T-helper 2 cell treated with Interferon-gamma antibody and Interleukin-4, amounts not matched to agents 100 ng/mL and 5 ng/mL, for 36 hours (primary cell): ENCODE data around the gene CNTFR. TPM values are rescaled to one million over a fixed set of nuclear protein-coding genes. Genes with fewer than 3 reads are reported as not detected.

Experiments used
- intact Hi-C: fragments of 100-400 bp; cut with micrococcal nuclease; formaldehyde crosslinking; loops from one replicate; pipeline ENCODE4 v1.15.1; 2023
- total RNA-seq: library from RNA; stranded (reverse); gene quantifications from 2 replicates; pipeline ENCODE4 v1.2.3, GENCODE V29; 2022

Gene CNTFR
- total RNA-seq, 1 donor from 2014 or later = not detected

DNA sequence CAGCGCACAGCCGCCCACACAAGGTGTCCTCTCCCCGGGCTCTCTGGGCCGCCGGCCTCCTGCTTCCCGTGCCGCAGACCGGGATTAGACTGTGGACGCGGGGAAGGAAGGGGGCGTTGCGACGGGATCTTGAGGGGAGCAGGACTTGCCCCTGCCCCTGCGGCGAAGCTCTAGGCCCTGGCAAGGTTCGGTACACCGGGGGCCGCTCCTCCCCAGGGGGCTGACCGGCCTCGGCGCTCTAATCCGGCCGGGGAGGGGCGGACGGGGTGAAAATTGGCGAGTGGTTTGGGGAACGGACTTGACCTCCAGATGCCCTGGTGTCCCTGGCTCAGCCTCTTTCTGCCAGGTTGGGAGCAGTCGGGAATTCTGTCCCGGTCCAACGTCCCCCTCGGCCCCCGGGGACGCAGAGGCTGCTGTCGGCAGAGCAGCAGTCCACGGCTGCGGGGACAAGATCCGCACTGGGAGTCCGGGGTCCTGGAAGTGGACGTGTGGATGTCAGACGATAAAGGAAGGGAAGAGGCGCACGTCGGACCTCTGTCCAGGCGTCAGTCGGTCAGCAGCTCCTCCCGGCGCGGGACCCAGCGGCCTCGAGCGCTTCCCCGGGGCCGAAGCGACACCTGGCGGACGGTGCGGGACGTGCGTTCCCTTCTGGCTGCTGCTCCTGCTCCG is 1.9 kb upstream of the CNTFR start:
- intact Hi-C loops = loop anchor here (1.0 to 10.0 kb wide), 4 partner anchors 43 to 187 kb away; no protein-coding TSS in a partner anchor

DNA sequence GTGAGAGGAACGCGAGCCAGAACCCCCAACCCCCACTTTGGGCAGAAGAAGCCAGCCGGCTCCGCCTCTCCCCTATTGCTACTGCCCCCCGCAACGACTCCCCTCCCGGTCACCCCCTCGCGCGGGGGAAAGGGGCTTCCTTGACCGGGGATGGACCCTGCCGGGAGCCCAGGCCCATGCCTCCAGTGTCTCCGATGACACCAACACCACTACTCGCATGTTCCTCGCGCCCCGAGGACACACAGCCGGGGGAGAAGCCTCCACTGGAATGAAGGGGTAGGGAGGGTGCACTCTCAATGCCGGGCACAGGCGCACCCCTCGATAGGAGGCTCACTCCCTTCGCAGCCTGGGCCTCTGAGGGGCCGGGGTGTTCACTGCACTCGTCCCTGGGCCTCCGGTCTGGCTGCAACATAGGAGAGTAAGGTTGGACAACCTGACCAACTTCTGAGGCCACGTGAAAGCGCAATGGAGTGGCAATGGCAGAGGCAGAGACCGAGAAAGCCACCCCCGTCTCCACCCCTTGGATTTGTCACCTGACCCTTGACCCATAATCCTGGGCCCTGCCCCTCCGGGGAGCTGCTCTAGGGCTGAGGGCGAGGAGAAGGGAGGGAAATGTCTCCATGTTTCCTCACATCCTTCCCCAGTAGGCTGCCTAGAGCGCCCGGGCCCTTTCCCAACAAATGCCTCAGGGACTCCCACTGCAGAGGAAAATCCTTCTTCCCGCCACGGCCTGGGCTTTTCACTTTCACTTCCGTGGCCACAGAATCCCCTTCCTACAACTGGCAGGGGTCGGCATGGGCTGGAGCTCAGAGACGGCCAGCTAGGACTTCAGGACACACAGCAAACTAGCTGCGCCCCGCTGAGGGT is 1.1 kb upstream of the CNTFR start:
- intact Hi-C loops = loop anchor here (1.0 to 10.0 kb wide), 4 partner anchors 42 to 186 kb away; no protein-coding TSS in a partner anchor

DNA sequence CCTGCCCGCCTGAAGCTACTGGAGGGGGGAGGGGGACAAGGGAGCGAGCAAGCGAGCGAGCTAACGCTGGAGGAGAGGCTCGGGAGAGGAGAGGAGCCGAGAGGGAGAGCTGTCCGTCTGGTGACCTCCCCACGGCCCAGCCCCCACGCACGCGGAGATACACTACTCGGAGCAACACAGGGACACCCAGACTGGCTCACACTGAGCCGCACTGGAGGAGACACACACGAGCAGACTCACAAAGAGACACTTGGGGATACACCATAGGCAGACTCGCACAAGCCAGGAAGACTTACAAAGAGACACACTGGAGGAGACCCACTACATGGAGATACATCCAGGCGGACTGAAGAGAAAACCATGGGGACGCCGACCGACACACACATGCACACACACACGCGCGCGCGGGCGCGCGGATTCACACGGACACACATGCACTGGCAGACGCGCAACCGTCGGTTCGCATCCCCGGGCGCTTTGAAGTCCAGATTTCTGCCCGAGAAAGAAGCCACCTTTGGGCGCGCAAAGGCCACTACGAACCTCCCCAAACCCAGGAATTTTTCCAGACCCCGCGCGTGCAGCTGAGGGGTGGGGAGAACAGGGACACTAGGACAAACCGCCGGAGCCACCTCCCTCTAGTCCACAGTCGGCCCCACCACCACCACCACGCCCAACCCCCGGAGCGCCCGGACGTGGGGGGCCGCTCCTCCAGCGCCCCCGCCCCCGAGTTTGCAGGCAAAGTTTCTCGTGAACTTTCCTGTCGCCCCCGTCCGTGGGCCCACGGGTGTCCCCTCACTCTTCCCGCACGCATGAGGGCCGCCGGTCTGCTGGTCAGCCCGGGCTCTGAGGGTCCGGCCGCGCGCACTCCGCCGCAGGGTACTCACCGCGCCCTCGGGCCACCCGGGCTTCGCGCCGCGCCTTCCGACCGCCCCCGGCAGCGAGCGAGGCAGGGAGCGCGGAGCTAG is 571 bp downstream of the CNTFR start:
- intact Hi-C loops = no loop called here

DNA sequence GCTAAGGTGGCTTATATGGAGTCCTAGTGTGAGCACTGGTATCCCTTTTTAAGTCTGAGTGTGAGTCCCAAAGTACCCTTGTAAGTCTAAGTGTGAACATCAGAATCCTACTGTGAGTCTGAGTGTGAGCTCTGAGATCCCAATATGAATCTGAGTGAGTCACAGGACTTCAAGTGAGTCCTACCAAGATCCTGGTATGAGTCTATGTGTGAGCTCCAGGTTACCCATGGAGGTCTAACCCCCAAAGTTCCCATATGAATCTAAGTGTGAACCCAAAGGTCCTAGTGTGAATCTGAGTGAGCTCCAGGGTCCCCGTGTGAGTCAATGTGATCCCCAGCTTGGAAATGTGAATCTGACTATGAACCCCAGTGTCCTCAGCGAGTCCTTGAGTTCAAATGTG is 2.3 kb downstream of the CNTFR start:
- intact Hi-C loops = no loop called here

DNA sequence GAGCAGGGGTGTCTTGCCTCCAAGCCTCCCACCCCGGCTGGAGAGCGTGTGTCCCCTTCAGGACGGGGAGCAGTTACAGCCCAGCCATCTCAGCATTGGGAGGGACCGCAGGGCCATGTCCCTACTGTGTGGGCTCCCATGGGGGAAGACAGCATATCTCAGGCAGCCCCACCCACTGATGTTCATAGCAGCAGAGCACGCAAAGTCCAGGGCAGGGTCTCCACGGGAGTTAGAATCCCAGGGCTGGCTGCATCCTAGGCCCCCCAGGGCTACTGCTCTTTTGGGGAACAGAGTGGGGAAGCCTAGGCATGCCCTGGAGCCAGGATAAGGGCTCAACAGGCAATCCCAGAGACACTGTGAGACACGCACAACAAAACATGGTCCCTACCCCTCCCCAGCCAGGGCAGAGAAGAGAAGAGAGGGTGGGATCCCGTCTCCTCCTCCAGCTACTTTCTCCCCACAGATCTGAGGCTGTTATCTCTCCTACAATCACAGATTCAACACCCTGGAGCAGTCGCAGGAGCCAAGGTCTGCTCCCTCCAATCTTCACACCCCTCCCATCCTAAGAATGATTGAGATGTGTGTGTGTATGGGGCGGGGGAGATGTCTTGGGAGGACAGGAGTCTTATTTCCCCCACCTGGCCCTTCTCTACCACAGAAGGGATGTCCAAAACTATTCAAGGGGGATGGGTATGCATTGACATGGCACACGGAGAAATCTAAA is 3.4 kb downstream of the CNTFR start:
- intact Hi-C loops = no loop called here

DNA sequence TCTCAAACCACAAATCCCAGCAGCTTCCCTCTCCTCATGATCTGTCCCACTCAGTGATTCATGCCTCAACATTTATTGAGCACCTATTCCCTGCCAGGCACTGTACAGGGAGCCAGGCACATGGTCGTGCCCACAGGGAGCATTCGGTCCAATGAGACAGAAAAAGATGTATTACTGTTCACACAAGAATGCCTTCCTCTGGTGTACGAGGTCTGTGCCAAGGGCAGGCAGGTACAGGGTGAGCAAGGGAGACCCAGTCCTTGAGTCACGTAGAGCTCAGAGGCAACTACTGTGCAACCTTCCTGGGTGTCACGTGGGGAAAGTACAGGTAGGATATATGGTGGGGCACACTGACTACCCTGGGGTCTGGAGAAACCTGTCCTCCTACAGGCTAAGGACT is 4.6 kb downstream of the CNTFR start:
- intact Hi-C loops = no loop called here

DNA sequence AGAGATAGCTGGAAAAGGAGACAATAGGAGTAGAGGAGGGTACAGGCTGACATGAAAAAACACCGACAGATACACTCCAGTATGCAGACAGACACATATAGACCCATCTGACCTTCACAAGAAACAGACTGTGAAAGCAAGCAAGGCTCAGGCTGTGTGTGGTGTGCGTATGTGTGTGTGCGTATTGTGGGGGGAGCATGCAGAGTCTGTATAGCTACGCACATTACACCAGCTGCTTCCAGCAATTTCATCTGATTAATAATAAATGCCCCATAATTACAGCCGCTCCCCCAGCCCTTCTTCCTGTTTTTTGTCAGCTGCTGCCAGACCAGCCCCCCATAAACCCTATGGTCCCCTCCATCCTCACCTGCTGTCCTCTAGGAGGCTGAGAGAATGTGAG is 6.7 kb downstream of the CNTFR start:
- intact Hi-C loops = no loop called here

DNA sequence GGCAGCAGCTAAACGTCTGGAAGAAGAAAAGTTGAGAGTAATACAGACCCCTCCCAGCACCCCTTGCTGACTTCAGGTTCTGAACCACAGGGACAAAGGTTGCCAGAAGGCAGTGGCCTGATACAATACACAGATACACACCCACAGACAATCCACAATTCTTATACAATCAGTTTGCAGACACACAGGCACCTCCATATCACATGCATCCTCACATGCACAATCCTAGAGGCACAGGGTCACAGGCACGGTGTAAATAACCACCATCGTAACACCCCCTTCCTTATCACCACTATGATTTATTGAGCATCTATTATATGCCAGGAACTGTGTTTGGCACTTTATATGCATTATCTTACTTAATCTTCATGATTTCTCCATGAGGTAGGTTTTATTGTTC is 8.2 kb downstream of the CNTFR start:
- intact Hi-C loops = no loop called here

DNA sequence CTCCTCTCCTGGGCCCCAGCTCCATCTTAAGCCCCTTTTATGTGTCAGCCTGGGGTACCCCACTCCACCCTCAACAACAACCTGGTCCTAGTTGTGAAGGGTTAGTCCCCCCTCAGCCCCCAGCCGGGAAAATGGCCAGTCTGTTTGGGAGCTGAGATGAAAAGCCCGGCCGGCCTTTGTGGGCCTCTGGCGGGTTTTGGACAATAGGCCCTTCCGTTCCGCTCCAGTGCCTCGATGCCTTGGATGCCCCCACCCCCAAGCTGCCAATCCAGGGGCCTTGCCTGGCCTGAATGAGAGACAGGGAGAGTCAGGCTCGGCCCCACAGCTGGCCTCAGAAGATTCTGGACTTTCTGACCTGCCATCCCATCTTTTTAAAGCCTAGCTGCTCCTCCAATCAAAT is 9.2 kb downstream of the CNTFR start:
- intact Hi-C loops = no loop called here

DNA sequence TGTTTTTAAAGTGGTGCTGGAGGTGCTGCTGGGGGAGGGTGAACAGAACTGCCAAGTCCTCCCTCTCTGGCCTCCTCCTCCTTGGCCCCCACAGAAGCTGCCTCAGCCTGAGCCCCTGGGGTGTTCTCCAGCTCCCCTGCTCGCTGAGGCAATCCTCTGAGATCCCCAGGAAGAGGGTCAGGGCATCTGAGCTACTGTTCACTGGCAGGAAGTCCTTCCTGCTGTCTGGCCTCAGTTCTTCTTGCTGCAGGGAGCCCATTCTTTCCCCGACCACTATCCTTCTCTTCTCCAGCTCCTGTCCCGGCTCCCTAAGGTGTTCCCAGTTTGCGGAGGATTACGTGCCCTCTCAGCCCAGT is 9.7 kb downstream of the CNTFR start:
- intact Hi-C loops = no loop called here

DNA sequence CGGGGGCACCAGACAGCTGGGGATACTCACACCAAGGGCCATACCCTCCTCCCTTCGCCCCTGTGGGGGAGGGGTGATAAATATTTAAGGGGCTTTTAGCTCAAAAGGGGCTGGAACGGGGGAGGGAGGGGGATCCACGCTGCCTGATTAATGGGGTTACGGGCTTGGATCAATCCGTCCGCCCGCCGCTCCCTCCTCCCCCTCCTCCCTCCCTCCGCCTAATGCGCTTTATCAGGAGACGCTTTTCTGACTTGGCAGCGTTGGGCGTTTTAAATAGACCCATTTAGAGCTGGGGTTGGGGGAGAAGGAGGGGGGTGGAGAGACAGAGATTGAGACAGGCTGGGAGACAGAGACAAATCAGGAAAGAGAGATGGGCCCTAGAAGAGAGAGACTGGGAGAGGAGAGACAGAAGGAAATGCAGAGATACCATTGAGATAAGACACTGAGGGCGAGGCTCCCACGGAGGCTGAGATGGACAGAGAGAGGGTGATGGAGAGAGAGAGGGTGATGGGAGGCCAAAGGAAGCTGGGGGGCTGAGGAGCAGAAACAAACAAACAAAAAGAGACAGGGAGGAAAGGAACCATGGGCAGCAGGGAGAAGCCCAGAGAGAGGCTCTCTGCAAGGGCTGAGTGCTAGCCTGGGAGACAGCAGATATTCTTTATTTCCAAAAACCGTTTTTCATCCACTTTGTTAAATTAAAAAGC is 10.3 kb downstream of the CNTFR start:
- intact Hi-C loops = no loop called here

DNA sequence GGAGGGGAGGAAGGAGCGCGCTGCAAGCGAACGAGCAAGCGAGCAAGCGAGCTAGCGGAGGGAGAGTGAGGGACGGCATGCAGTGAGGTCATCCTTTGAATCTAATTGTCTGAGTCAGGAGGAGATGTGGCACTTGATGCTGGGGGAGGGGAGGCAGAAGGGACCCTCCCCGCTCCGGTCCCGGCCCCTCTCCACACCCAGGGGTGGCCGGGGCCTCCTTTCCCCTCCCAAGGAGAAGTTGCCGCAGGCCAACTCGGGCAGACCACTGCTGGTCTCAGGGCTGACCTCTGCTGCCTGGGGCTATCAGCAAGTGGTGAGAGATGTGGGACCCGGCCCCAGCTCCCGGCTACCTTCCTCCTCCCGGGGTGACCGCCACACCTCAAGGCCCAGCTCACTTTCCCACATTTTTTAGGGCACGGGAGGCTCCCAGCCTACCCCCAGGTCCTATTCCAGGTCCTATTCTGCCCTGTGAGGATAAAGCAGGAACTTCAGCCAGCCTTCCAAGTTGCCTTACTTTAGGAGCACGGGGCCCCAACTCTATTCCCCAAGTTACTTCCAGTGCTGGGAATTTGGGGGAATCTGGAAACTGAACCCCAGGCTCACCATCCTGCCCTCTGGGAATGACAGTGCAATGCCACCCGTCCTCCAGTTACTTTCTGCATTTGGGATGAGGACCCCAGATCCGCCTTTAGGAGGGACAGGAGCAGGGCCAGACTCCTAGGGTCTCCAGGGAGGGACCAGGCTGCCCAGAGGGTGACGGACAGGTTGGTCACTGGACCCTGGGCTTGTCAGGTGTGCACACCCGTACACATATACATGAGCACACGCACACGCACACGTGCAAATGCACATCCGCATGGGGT is 11.1 kb downstream of the CNTFR start:
- intact Hi-C loops = no loop called here

DNA sequence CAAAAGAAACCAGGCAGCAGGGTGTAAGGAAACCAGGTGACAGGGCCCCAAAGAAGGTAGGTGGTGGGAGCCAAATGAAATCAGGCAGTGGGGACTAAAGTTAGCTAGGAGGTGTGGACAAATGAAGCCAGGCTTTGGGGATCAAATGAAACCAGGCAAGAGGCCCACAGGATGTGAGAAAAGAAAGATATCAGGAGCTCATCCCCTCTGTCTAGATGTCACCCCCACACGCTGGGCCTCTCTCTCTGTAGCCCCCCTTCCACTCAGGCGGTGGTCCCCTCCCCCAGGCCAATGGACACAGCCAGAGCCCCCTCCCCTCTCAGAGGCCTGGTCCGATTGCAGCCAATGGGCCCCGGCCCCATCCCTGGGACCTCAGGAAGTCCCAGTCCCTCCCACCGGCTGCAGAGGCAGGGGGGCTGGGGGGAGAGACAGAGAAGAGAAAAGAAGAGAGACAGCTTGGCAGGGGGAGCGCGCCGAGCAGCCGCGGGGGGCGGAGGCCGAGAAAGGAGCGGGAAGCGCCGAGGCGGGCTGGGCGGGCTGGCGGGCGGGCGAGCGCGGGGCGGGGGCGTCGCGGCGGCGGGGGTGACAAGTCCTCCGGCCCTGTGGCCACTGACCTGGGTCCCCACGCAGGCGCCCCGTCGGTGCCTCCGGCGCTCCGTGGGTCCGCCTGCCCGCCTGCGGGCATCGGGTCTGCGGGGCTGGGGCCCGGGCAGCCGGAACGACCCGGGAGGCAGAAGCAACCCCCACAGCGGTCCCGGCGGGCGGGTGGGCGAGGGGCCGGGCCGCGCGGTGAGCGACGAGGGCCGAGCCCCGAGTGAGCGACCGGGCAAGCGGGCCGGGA is 11.9 kb downstream of the CNTFR start:
- intact Hi-C loops = no loop called here

DNA sequence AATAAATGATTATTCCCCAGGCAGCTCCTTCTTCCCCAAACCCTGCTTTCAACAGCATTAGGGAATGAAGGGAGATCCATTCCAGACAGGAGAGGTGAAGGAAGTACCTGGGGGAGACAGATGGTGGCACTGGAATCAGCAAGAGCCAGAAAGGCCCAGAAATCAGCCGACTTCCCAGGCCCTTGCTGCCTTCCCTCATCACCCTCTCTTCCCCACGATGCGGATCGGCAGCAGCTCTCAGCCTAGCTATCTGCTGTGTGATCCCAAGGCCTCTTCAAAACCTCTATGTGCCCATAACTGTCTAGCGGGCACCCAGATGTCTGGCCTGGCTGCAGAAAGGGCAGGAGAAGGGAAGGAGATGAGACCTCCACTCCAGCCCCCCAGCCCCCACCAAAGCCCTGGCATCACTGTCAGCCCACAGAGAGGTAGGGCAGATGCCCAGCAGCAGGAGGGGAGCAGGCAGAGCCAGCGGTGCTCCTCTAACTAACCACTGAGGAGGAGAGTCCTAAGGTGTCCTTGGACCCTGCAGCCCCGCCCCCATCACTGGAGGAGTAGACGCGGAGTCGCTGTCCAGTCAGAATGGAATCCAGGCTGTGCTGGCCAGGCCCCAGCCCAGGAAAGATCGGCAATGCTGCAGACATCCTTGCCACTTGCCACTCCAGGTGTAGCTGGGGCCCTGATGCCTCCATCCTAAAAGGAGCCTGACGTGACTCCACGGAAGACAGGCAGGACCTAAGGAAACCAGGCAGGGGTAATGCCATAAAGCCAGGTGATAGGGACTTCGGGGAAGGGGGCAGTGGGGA is 12.7 kb downstream of the CNTFR start:
- intact Hi-C loops = no loop called here

DNA sequence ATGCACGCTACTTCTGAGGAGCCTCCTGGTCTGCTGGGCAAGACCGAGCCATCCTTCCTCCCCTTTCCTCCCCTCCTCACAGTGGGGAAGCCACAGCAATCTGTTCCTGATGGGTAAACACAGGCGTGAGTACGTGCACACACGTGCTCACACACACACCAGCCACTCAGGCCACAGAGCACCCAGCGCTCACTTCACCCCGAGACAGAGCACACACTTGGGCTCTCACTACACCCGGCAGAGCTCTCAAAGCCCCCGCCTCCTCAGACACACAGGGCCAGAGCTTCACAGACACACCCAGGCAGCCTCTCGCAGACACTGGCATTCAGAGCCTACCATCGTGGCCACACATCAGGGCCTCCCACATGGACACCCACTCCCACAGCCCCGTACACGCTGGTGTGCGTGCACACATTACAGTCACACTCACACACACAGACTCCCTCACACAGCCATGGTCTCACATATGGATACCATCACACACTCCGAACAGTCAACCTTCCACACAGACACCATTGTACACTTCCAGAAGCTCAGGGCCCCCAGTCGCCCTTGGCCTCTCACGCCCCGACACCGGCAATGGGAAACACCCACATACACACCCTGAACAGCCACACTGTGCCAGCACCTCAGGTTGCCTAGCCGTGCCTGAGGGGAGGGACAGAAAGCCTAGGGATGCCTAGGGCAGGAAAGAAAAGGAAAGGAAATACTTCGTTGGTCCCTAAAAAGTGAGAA is 13.5 kb downstream of the CNTFR start:
- intact Hi-C loops = no loop called here

DNA sequence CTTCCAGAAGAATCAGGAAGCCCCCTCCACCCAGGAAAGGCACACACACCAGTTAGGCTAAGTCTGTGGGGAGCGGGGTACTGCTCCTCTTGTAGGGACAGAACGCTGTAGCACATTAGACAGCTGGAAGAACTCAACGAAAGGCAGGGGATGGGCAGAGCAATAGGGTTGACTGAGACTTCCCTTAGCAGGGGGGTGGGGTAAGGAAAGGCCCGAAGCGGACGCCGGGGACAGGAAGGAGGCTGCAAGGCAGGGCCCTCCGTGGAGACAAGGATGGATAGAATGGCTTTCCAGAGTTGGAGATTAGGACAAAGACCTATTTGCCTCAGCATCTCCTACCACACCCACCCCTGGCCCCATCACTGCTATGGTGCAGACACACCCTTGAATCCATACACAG is 14.3 kb downstream of the CNTFR start:
- intact Hi-C loops = no loop called here

DNA sequence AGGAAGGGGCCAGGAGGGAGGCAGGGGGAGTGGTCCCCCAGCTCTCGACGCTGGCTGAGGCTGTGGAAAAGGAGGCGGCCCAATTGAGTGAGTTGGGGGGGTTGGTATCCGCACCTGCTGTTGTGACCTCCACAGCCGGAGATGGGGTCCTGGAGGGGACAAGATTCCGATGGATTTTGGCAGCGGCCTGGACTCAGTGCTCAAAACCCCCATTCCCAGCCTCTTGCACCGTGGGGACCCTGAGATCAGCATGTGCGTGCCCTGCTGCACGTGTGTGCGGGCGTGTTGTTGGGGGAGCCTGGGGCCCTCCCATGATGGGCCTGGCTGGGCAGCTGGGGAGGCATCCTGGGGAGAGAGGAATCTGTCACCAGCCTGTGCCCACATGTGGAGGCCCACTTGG is 15.0 kb downstream of the CNTFR start:
- intact Hi-C loops = no loop called here
